IMR-90 (cell line): ENCODE results near the gene TRAF1. TPM values are rescaled to one million over a fixed set of nuclear protein-coding genes. Genes with fewer than 3 reads are reported as not detected.

Experiments used
- ATAC-seq: fragments of 200-7000 bp; cut with Tn5 transposase; 2 replicates; pipeline ENCODE4 v1.9.1; 2020; ENCODE audit warnings: low read depth, mild to moderate bottlenecking, moderate library complexity
- BruUV-seq: library from RNA; stranded (reverse); fragments of 400-500 nt; replicated peaks from 2 replicates; lab custom pipeline; 2021; lab: Mats Ljungman, UMichigan
- CTCF ChIA-PET: fragments of 300-600 bp; formaldehyde crosslinking; extraction: SDS; loops from one replicate; lab custom pipeline; 2021; ENCODE audit warnings: antibody characterized with exemption; lab: Yijun Ruan, JAX
- POLR2A ChIA-PET: fragments of 300-600 bp; sonication (Branson Sonifier 250); formaldehyde crosslinking; loops from one replicate; lab custom pipeline; 2022; ENCODE audit warnings: antibody characterized with exemption; ENCODE audit not compliant: unreplicated experiment; lab: Charles Lee
- DNase-seq: peaks from one replicate; pipeline ENCODE4 v3.0.0; 2013
- H2AFZ ChIP-seq: replicated peaks from 2 replicates; pipeline ENCODE3; 2013; ENCODE audit warnings: low read length, mild to moderate bottlenecking; ENCODE audit not compliant: poor library complexity
- H2AK5ac ChIP-seq: 2 replicates; pipeline ENCODE4 v1.6.1; 2013; ENCODE audit warnings: low read depth, low read length, inconsistent platforms
- H2AK9ac ChIP-seq: replicated peaks from 2 replicates; pipeline ENCODE3; 2013; ENCODE audit warnings: mild to moderate bottlenecking, low read depth, low read length, moderate library complexity; ENCODE audit not compliant: poor library complexity
- H2BK120ac ChIP-seq: 2 replicates; pipeline ENCODE4 v1.6.1; 2013; ENCODE audit warnings: low read depth, low read length, inconsistent platforms
- H2BK15ac ChIP-seq: 3 replicates; pipeline ENCODE4 v1.6.1; 2013; ENCODE audit warnings: low read depth, low read length, inconsistent platforms
- H2BK20ac ChIP-seq: 2 replicates; pipeline ENCODE4 v1.6.1; 2013; ENCODE audit warnings: low read depth, mild to moderate bottlenecking, inconsistent platforms, low read length, moderate library complexity
- H2BK5ac ChIP-seq: 2 replicates; pipeline ENCODE4 v1.6.1; 2013; ENCODE audit warnings: mild to moderate bottlenecking, low read depth, low read length, inconsistent platforms; ENCODE audit not compliant: poor library complexity, severe bottlenecking
- H3K14ac ChIP-seq: replicated peaks from 2 replicates; pipeline ENCODE4 v1.6.1; 2013; ENCODE audit warnings: low read depth, low read length, inconsistent platforms
- H3K18ac ChIP-seq: 2 replicates; pipeline ENCODE4 v1.6.1; 2013; ENCODE audit warnings: low read depth, low read length, control low read depth
- H3K23ac ChIP-seq: 2 replicates; pipeline ENCODE4 v1.6.1; 2013; ENCODE audit warnings: low read depth, low read length, inconsistent platforms
- H3K27ac ChIP-seq: 2 replicates; pipeline ENCODE4 v1.5.1; 2013; ENCODE audit warnings: mild to moderate bottlenecking, control low read depth, low read length; ENCODE audit not compliant: insufficient read depth
- H3K27me3 ChIP-seq: 2 replicates; pipeline ENCODE4 v1.6.1; 2013; ENCODE audit warnings: low read length; ENCODE audit not compliant: control insufficient read depth, insufficient read depth
- H3K36me3 ChIP-seq: 2 replicates; pipeline ENCODE4 v1.6.1; 2013; ENCODE audit warnings: low read length, mixed read lengths; ENCODE audit not compliant: control insufficient read depth, insufficient read depth
- H3K4ac ChIP-seq: 2 replicates; pipeline ENCODE4 v1.6.1; 2013; ENCODE audit warnings: low read depth, low read length, inconsistent platforms
- H3K4me1 ChIP-seq: 2 replicates; pipeline ENCODE4 v1.6.1; 2013; ENCODE audit warnings: low read length, mixed read lengths; ENCODE audit not compliant: control insufficient read depth, insufficient read depth
- H3K4me2 ChIP-seq: 2 replicates; pipeline ENCODE4 v1.6.1; 2013; ENCODE audit warnings: low read depth, mild to moderate bottlenecking, control low read depth, low read length, moderate library complexity
- H3K4me3 ChIP-seq: 2 replicates; pipeline ENCODE4 v1.5.1; 2013; ENCODE audit warnings: low read depth, mild to moderate bottlenecking, control low read depth, low read length, moderate library complexity; ENCODE audit not compliant: insufficient read depth
- H3K56ac ChIP-seq: 2 replicates; pipeline ENCODE4 v1.6.1; 2013; ENCODE audit warnings: low read length, inconsistent platforms; ENCODE audit not compliant: insufficient read depth; ENCODE audit errors: extremely low read depth
- H3K79me1 ChIP-seq, 2 experiments: 2 replicates each; pipeline ENCODE4 v1.6.1; 2013; ENCODE audit warnings: low read length in 2 of 2, inconsistent platforms in 1 of 2, low read depth in 1 of 2
- H3K9ac ChIP-seq: 2 replicates; pipeline ENCODE4 v1.6.1; 2013; ENCODE audit warnings: low read depth, low read length, control low read depth
- H3K9me1 ChIP-seq: 2 replicates; pipeline ENCODE4 v1.6.1; 2013; ENCODE audit warnings: low read length, inconsistent platforms; ENCODE audit not compliant: insufficient read depth
- H3K9me3 ChIP-seq: 2 replicates; pipeline ENCODE4 v1.6.1; 2013; ENCODE audit warnings: low read length; ENCODE audit not compliant: control insufficient read depth, insufficient read depth
- H4K20me1 ChIP-seq: 2 replicates; pipeline ENCODE4 v1.6.1; 2013; ENCODE audit warnings: low read length, inconsistent platforms; ENCODE audit not compliant: insufficient read depth
- H4K5ac ChIP-seq: 2 replicates; pipeline ENCODE4 v1.6.1; 2013; ENCODE audit warnings: mild to moderate bottlenecking, low read depth, low read length, control low read depth
- H4K8ac ChIP-seq, 2 experiments: 2 replicates each; pipeline ENCODE4 v1.6.1; 2013; ENCODE audit warnings: low read depth in 2 of 2, low read length in 2 of 2, control low read depth in 1 of 2, inconsistent platforms in 1 of 2
- H4K91ac ChIP-seq: 2 replicates; pipeline ENCODE4 v1.6.1; 2013; ENCODE audit warnings: low read depth, low read length, inconsistent platforms; ENCODE audit not compliant: insufficient read depth
- CEBPB ChIP-seq: IDR thresholded peaks from 2 replicates; pipeline ENCODE4 v1.6.1; 2012; ENCODE audit warnings: low read depth, low read length, improper control_type of control experiment
- RAD21 ChIP-seq: IDR thresholded peaks from 2 replicates; pipeline ENCODE4 v1.6.1; 2012; ENCODE audit warnings: low read length, improper control_type of control experiment
- dilution Hi-C: fragments of 300-500 bp; cut with HindIII; formaldehyde crosslinking; loops from one replicate; pipeline ENCODE4 v1.14.3; 2018; ENCODE audit warnings: low sequenced_read_pairs; ENCODE audit not compliant: unreplicated experiment
- in situ Hi-C: fragments of 300-500 bp; cut with MboI; formaldehyde crosslinking; loops from 3 replicates; pipeline ENCODE4 v1.14.3; 2019; ENCODE audit warnings: low sequenced_read_pairs, inconsistent platforms, mixed read lengths
- intact Hi-C: fragments of 100-400 bp; cut with micrococcal nuclease; formaldehyde crosslinking; loops from 2 replicates; pipeline ENCODE4 v1.10.0; 2022
- polyA plus RNA-seq, 3 experiments: library from polyadenylated mRNA; depleted of rRNA; stranded (reverse); fragments of >200 nt; gene quantifications; 2 replicates each; pipeline ENCODE4 v1.2.3, GENCODE V29; 2012; ENCODE audit warnings: low replicate concordance in 1 of 3
- total RNA-seq: library from RNA; depleted of rRNA; stranded (reverse); fragments of >200 nt; gene quantifications from 2 replicates; pipeline ENCODE4 v1.2.3, GENCODE V29; 2012

TRAF1 gene
- total and polyA plus RNA-seq, 2 of the 4 experiments (the other 2 are of a cell fraction): 3.9 to 4.1 TPM

GRCh38 chr9:120888626-120889025 lies 38.0 kb downstream of the TRAF1 start:
- no peak overlapping the region for H3K4ac ChIP-seq
- in situ Hi-C loops (no loop called here), dilution Hi-C loops (no loop called here), intact Hi-C loops (no loop called here)
- H3K9ac ChIP-seq: no peak overlapping the region
- H2BK15ac ChIP-seq: no peak overlapping the region
- peaks cover 2% of the 10 kb centered on the region for H3K27me3 ChIP-seq
- H4K20me1 ChIP-seq: no peaks in the 10 kb centered on the region; the same call in 1 of the 2 replicates
- no peak overlapping the region for H3K56ac ChIP-seq
- H3K27ac ChIP-seq: no peak overlapping the region
- H3K79me1 ChIP-seq: no peaks in the 10 kb centered on the region
- H3K36me3 ChIP-seq: no peaks in the 10 kb centered on the region
- H3K14ac ChIP-seq: no peak overlapping the region
- no peak overlapping the region for H4K8ac ChIP-seq
- TF ChIP-seq RAD21: no peak
- TF ChIP-seq CEBPB: no peak
- no peak for DNase-seq
- no peak overlapping the region for H3K4me2 ChIP-seq
- no TSS peak for BruUV-seq
- peaks cover 4% of the 10 kb centered on the region; the same call in 1 of the 2 replicates for H3K4me1 ChIP-seq
- ChIA-PET CTCF (interaction anchor here (0.7 kb wide), 1 partner anchor 49 kb away, joined by 7 read pairs; no protein-coding TSS in a partner anchor), POLR2A (no interaction called here)
- 0 out of 2 replicates have a peak, but pooled peaks cover 3% of the 10 kb centered on the region for H3K9me1 ChIP-seq
- no peak overlapping the region for H4K5ac ChIP-seq
- H3K18ac ChIP-seq: no peak overlapping the region
- H2BK20ac ChIP-seq: no peak overlapping the region
- H3K9me3 ChIP-seq: no peaks in the 10 kb centered on the region
- no peak overlapping the region for H2BK120ac ChIP-seq
- no peak overlapping the region for H4K91ac ChIP-seq
- ATAC-seq: no peak
- H3K23ac ChIP-seq: no peak overlapping the region
- no peak overlapping the region for H2BK5ac ChIP-seq
- no peak overlapping the region for H2AFZ ChIP-seq
- no peak overlapping the region for H2AK9ac ChIP-seq
- no peak overlapping the region for H3K4me3 ChIP-seq
- no peak overlapping the region for H2AK5ac ChIP-seq
